Activated gamma-delta T cell (primary cell): ENCODE results near the gene HSBP1L1.

Source experiments
- DNase-seq: peaks from one replicate; lab custom pipeline; 2025; lab: John Stamatoyannopoulos, UW

HSBP1L1 gene

DNA sequence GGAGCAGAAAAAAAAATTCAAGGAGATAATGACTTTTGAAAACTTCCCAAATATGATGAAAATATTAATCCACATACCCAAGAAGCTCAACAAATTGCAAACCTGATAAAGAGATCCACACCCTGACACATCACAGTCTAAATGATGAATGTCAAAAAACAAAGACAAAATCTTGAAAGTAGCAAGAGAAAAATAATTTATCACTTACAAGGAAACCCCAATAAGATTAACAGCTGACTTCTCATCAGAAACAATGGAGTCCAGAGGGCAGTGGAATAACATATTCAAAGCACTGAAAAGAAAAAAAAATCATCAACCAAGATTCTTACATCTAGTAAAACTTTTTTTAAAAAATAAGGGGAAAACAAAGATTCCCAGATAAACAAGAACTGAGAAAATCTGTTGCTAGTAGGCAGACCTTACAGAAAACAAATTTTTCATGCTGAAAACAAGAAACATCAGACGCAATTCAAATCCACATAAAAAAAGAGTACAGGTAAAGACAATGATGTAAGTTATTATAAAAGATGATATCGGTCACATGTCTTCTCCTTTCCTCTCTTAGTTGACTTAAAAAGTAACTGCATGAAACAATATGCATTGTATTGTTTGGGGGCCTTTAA lies 34.3 kb upstream of the HSBP1L1 start:
- no peak for DNase-seq

- no peak for DNase-seq
Observed at GRCh38 chr18:79931475-79931874, 33.0 kb upstream of the HSBP1L1 start.

- DNase-seq: no peak
Observed at GRCh38 chr18:79932907-79933306, 31.5 kb upstream of the HSBP1L1 start.

GRCh38 chr18:79933765-79934164 lies 30.7 kb upstream of the HSBP1L1 start:
- DNase-seq: no peak

DNA sequence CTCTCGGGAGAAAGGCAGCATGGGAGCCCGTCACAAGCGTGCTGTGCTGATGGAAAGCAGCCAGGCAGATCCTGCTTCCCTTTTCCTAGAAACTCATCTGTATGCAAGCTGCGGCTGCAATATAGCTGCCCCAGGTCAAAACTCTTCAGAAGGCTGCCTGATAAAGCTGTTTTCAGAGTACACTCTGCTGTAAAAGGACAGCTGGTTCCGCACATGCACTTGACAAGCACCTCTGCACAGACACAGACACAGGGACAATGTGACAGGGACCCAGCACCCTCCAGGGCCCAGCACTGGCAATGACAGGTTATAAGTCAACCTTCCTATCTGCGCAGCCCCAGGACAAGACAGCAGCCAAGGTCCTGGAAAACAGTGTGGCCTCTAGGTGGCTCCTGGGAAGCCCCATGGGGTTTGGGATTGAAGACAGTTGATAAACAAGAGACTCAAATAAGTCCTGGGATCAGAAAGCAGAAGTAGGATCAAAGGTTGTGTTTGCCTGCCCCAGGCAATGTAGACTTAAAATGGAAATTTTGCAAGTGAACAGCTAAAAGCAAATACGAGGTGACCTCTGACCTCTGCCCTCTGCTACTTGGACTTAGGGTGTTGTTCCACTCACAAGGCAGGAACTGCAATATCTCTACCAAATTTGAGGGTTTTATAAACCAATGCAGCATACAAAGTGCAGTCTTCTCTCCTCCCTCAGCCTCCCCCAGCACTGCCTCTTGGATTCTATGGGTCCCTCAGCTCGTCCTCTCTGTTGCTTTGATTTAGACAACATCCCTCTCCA lies 29.9 kb upstream of the HSBP1L1 start:
- DNase-seq: no peak

DNA sequence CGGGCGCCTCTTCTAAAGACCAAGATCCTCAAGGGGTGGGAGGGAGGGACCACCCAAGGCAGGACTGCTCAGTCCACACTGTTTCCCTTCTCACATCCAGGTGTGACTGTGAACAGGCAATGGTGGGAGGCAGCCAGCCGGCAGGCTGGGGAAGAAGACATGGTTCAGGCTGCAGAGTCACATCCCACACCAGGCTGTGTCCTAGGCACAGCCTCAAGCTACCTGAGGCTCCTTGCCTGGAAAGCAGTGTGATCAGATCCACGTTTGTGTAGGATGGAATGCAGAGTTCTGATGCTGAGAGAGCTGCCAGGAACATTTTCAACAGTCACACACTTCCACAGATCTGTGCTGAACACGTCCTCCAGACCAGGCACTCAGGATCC lies 29.4 kb upstream of the HSBP1L1 start:
- DNase-seq: no peak

DNA sequence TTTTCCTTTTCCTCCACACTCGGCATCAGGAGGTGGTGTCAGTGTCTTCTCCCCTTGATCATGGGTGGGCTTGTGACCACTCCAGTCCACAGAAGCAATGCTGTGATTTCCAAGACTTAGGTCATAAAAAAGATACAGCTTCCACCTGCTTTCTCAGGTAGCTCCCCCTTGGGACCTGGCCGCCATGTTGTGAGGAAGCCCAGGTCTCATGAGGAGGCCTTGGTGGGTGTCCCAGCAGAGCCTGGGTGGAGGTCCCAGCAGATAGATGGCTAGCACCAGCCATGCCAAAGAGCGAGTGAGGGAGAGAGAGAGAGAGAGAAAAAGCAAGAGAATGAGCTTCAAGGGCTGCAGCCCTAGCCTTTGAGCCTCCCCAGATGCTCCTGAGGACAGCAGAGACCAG lies 28.9 kb upstream of the HSBP1L1 start:
- no peak for DNase-seq

- no peak for DNase-seq
Observed at GRCh38 chr18:79935925-79936324, 28.5 kb upstream of the HSBP1L1 start.

DNA sequence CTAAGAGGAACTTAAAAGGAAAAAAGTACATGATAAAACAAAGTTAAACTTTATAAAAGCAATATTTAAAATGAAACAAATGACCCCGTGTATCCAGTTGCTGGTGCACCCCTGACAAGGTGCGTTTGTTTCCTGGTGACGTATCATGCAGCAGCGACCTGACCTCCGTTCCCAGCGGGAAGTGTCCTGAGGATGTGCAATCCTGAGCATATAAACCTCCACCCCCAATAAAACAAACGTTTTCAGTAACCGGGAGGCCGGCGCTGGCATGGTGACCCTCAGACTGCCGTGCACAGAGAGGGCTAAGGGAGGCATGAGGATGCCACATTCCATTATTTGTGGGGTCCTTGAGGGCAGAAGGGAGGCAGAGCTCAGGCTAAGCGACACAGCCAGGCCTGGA lies 27.8 kb upstream of the HSBP1L1 start:
- no peak for DNase-seq

- no peak for DNase-seq
Observed at GRCh38 chr18:79937103-79937860, 27.2 kb upstream of the HSBP1L1 start.

DNA sequence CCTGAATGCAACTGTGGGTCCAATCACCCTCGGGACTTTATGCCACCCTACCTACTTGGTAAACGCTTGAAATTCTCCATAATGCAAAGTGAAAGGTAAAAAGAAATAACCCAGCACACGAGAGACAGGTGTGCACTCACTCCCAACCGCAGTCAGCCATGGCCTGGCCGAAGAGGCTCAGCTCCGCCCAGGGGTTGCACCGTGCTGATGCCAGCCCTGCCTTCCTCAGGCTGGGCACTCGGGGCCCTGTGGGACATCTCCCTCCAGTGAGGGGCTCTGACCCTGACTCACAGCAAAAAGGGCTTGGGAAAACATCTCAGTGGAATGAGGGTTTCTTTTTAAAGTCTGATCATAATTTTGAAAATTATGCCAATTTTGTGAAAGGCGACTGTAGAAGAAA lies 26.2 kb upstream of the HSBP1L1 start:
- DNase-seq: no peak

DNA sequence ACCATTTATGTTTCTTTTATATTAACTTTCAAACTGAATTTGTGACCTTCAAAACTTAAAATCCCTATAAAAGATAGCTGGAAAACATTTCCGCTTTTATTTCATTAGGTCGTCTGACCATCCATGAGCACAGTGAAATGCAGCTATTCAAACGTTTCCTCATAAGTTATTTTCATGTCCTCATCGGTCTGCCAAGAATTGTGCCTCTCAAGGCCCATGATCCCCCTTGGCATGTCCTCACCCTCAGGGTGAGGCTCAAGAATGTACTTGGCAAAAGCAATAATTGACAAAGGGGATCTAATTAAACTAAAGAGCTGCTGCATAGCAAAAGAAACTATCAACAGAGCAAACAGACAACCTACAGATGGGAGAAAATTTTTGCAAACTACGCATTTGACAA lies 25.3 kb upstream of the HSBP1L1 start:
- no peak for DNase-seq

DNA sequence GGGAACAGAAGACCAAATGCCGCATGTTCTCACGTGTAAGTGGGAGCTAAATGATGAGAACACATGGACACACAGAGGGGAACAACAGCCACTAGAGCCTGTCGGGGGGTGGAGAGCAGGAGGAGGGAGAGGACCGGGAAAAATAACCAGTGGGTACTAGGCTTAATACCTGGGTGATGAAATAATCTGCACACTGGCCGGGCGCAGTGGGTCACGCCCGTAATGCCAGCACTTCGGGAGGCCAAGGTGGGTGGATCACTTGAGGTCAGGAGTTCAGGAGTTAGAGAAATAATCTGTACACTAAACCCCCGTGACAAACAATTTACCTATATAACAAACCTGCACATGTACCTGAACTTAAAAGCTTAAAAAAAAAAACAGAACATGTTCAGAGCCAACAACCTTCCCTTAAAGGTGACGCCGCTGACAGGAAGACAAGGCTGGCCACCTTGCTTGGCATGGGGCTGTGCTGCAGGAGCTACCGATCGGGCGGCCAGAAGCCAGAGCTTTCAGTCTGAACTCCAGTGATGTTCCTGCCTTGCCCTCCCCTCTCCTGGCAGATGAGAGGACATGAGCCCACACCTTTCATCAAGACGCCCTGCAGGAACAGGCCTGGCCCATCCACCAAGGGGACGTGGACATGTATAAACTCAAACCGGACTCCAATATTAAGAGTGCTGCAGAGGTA lies 24.2 kb upstream of the HSBP1L1 start:
- DNase-seq: no peak

- no peak for DNase-seq
Observed at GRCh38 chr18:79940814-79941472, 23.5 kb upstream of the HSBP1L1 start.

DNA sequence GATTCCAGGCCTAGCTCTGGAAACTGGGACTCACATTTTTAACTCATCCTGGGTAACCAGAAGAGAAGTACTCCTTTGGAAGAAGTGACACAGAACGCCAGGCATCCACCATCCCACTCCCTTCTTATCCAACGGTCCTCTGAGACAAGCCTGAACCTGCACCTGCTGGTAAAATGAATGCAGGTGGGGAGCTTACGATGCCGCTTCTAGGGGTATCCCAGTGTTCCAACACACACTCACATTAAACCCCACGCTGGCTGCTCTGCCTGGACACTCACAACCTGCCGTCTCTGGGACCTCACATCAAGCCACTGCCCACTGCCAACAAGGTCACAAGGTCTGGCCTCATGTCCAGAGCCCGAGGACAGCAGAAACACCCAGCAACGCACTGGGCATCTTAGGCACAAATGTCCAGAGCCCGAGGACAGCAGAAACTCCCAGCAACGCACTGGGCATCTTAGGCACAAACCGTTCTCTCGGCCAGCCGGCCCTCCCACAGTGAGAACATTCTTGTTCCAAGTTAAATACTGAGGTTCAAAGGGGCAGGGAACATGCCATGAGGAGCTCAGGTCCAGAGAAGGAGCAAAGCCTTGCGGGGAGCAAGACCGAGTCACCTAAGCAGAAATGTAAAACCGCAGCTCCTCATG lies 22.8 kb upstream of the HSBP1L1 start:
- no peak for DNase-seq

DNA sequence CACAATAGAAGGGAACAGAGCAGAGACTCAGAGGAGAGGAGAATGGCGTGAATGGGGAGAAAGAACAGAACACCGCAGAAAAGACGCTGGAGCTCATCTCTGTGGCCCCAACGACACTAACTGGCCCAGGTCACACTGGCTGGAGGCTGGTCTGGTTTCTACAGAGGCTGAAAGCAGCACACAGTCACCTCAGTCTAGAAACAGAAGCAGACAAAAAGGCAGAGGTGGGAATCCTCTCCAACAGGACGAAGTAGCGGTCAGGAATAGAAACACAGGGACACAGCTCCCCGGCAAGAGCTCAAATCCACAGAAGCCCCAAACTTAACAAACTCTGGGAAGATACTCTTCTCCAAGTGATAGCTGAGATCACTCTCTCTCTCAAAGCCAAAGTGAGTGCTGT lies 22.2 kb upstream of the HSBP1L1 start:
- DNase-seq: no peak

GRCh38 chr18:79942786-79943607 lies 21.4 kb upstream of the HSBP1L1 start:
- no peak for DNase-seq

- no peak for DNase-seq
Observed at GRCh38 chr18:79943608-79944125, 20.8 kb upstream of the HSBP1L1 start.

GRCh38 chr18:79944126-79944731 lies 20.2 kb upstream of the HSBP1L1 start:
- DNase-seq: no peak

DNA sequence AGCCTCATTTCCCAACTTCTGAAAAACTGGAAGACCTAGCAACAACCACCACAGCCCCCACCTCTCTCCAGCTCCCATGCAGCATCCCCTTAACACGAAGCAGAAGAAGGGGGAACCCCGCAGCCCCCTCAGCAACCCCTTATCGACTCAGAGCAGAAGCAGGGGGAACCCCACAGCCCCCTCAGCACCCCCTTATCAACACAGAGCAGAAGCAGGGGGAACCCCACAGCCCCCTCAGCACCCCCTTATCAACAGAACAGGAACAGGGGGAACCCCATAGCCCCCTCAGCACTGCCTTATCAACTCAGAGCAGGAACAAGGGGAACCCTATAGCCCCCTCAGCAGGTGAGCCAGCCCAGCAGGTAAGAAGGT lies 19.7 kb upstream of the HSBP1L1 start:
- DNase-seq: no peak
